Stimulated activated CD8-positive, alpha-beta memory T cell treated with anti-CD3 and anti-CD28 coated beads, Interleukin-7, amount 100 ng/mL, for 1 hour (primary cell): ENCODE results near the gene TMEM176A.
"Not testable (repeated sequence)": the region's sequence is repeated elsewhere in the genome, so short reads cannot be mapped to it uniquely, and the experiment has no call there.

Experiments
- DNase-seq, 2 donors: peaks; one replicate each; pipeline ENCODE4 v3.0.0-alpha.2; 2020; ENCODE audit warnings: low read depth in 2 of 2

Gene TMEM176A

GRCh38 chr7:150788474-150789269 is 11.9 kb upstream of the TMEM176A start:
- no peak for DNase-seq

DNA sequence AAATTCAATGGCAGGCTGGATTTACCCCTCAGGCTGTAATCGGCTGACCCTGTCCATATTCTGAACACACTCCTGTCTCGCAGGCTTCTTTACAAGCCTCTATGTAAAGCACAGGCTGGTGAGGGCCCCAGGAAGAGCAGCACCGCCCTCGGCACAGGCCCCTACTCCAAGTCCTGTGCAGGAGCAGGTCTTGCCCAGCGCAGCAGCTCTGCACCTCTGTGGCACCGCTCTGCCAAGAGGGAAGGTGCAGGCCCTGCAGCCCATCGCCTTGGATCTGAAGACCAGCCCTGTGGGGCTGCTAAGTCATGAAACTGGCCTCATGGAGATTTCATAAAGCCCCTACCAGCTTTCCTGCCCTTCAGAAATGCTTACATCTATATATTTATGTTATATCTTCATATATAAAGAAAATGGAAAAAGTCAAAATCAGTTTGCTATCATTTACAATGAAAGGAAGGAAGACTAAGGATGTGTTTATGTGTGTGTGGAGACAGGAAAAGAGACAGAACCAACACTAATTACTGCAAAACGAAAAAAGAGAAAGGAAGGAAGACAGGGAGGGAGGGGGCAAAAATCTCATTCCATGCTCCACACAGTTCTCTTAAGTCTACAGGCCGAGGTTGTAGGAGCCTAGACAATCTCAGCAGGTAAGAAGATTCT is 10.0 kb upstream of the TMEM176A start:
- no peak for DNase-seq

GRCh38 chr7:150791304-150791703 is 9.3 kb upstream of the TMEM176A start:
- DNase-seq = no peak

DNA sequence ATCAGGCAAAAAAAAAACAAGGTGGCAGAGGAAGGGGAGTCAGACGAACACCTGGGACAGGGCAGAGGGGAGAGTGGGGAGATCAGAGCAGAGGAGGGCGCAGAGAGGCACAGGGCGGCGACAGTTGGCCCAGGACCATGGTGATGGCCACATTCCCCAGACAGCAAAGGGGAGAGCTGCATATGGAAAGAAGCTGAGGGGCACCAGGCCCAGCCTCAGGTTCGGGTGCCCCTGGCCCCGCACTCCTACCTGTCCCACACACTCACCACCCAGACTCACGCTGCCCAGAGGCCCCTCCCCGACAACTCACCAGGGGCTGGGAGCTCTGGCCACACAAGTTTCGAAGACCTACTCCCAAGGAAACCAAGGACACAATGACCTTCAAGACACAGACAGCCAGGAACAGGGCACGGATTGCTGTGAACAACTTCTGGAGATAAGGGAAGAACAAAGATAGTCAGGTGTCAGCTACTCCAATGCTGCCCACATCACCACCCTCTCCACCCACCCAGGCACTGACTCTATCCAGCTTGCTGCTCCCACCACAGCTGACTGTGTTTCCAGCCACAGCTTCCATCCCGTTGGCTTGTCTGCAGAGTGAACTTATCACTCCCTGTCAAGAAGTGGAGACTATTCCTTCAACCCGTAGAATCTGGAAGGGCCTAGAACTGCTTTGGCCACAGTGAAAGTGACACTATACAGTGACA is 8.7 kb upstream of the TMEM176A start:
- DNase-seq = no peak

- DNase-seq = no peak
Measured at GRCh38 chr7:150793569-150794238, 6.9 kb upstream of the TMEM176A start.

DNA sequence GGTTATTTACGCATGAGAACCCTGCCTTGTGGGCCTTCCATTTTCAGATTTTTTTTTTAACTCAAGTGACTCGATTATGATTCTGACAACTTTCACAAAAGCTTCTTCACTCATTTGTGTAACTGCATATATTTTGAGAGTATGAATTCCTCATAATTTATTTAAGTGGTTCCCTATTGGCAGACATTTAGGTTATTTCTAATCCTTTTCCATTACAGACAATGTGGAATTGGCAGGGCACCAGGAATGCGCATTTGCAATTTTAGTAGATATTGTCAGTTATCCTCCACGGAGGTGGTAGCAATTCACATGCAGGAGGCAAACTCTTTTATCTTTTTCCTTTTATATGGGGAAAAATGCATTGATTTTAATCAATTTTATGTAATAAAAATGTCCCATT is 2.9 kb upstream of the TMEM176A start:
- DNase-seq = no peak

GRCh38 chr7:150799156-150799555 is 1.4 kb upstream of the TMEM176A start:
- DNase-seq = no peak

GRCh38 chr7:150799741-150800580 is 608 bp upstream of the TMEM176A start, which contains the start of gene TMEM176B:
Gene TMEM176B (minus strand): TSS chr7:150800364. CDS start chr7:150796569, 3,795 bp downstream.
- DNase-seq = no peak

GRCh38 chr7:150801242-150801945 is 825 bp downstream of the TMEM176A start:
- DNase-seq = no peak

GRCh38 chr7:150801946-150802771 is 1.6 kb downstream of the TMEM176A start:
- no peak for DNase-seq

DNA sequence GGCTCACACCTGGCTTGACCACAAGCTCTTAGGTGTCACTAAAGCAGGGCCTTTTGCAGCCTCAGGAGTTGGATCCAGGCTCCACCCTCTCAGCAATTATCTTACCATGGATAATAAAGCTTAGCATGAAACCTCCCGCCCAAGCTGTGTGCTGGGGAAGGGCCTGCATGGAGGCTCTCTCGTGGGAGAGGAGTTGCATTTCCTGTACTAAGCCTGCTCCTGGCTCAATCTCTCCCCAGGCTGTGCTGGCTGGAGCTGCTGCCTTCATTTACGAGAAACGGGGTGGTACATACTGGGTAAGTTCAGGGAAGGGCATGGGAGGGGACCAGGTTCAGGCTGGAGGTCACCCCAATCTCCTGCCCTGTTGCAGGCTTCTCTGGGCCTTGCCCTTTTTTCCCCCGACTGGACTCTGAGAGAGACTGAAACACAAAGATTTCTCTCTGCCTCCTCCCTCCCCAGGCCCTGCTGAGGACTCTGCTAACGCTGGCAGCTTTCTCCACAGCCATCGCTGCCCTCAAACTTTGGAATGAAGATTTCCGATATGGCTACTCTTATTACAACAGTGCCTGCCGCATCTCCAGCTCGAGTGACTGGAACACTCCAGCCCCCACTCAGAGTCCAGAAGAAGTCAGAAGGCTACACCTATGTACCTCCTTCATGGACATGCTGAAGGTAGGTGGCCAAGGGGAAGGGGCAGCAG is 2.7 kb downstream of the TMEM176A start:
- DNase-seq = no peak

DNA sequence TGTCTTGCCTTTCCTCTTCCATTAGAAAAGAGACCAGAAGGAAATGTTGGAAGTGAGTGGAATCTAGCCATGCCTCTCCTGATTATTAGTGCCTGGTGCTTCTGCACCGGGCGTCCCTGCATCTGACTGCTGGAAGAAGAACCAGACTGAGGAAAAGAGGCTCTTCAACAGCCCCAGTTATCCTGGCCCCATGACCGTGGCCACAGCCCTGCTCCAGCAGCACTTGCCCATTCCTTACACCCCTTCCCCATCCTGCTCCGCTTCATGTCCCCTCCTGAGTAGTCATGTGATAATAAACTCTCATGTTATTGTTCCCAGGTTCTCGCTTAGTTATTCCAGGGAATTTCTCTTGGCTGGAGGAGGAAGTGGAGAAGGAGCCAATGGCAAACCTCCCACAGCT is 4.2 kb downstream of the TMEM176A start:
- no peak for DNase-seq

- no peak for DNase-seq
Measured at GRCh38 chr7:150805864-150806263, 5.3 kb downstream of the TMEM176A start.

DNA sequence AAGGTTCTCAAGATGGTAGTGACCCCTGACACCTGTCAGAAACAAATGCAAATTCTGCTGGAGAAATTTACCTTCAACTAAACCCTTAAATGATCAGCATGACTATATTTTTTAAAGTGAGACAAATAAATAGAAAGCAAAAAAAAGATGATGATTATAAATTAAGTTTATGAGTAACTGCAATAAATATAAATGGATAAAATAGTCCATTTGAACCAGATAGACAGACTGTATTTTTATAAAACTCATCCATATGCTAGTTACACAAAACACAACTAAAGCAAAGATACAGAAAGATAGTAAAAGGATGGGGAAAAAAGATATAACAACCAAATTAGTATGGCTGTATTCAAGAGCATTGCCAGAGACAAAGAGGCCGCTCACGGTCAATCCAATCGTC is 5.9 kb downstream of the TMEM176A start:
- DNase-seq = no peak

- no peak for DNase-seq
Measured at GRCh38 chr7:150806863-150807262, 6.3 kb downstream of the TMEM176A start.

GRCh38 chr7:150807616-150808438 is 7.3 kb downstream of the TMEM176A start:
- not testable (repeated sequence) for DNase-seq

GRCh38 chr7:150814328-150815001 is 13.9 kb downstream of the TMEM176A start:
- no peak for DNase-seq
